Peyer's patch (tissue), 4 donors: ENCODE results near the gene RMND5B.

Experiments
- CTCF ChIP-seq, 6 experiments: fragments of 450-650 bp in 4 of 6; fragments of 200-600 bp in 2 of 6; sonication (generic) in 1 of 6; IDR thresholded peaks; one replicate each; pipeline ENCODE4 v1.5.1; 2017 to 2019; ENCODE audit warnings: antibody characterized with exemption in 6 of 6, mild to moderate bottlenecking in 3 of 6, moderate library complexity in 1 of 6
- POLR2A ChIP-seq, 2 donors: fragments of 450-650 bp; IDR thresholded peaks; one replicate each; pipeline ENCODE4 v1.5.1; 2017; ENCODE audit warnings: antibody characterized with exemption in 2 of 2, mild to moderate bottlenecking in 2 of 2, moderate library complexity in 2 of 2

GRCh38 chr5:178110511-178110910 is 20.3 kb upstream of the RMND5B start:
- TF ChIP-seq CTCF (IDR thresholded peaks at IDR 0.05) (no peak), POLR2A (IDR thresholded peaks at IDR 0.05) (no peak)
